ENCODE measurements around the gene KLC3. TPM values are rescaled to one million over a fixed set of nuclear protein-coding genes. Genes with fewer than 3 reads are reported as not detected.

Gene KLC3
- total and polyA plus RNA-seq, 2 of the 8 experiments (the other 6 are each of a cell fraction or from before 2014, with no cell fraction given), result 1.3 to 2.8 TPM

GRCh38 chr19:45368737-45369340 is 28.3 kb downstream of the KLC3 start:
- Histone ChIP-seq H3K4me2 (ENCODE audit: insufficient read depth in 1 of 2, low read depth in 2 of 2, low read length in 2 of 2) (peak overlapping the region; percentile 29 to 86), H2BK20ac (ENCODE audit: low read length) (no peak overlapping the region), H4K8ac (ENCODE audit: extremely low read depth, insufficient read depth, low read length) (no peak overlapping the region), H3K56ac (replicated peaks; ENCODE audit: insufficient read length, low read depth, low read length) (no peak overlapping the region), H3K27me3 (replicated peaks in 1 of 4; ENCODE audit: control insufficient read depth in 3 of 4, extremely low read depth in 1 of 4, insufficient read depth in 3 of 4, low read length in 3 of 4) (no peaks in the 10 kb centered on the region), H3K23ac (ENCODE audit: insufficient read length) (no peak overlapping the region), H4K5ac (ENCODE audit: insufficient read length, low read depth, low read length) (no peak overlapping the region), H3K36me3 (ENCODE audit: control insufficient read depth in 2 of 4, insufficient read depth in 4 of 4, low read length in 3 of 4) (peaks cover 3 to 34% (median 14%) of the 10 kb centered on the region in 4 experiments; a peak in 6 of 8 replicates), H3K18ac (ENCODE audit: extremely low read depth, low read length) (no peak overlapping the region), H3K23me2 (ENCODE audit: low read depth, low read length) (0 out of 2 replicates have a peak, but pooled peaks cover 2% of the 10 kb centered on the region), H3K27ac (ENCODE audit: low read depth, low read length) (no peak overlapping the region), H3K4me3 (ENCODE audit: extremely low read depth in 1 of 4, insufficient read depth in 2 of 4, low read depth in 3 of 4, low read length in 4 of 4) (peak overlapping the region in 2 of 4 experiments; percentile 2 to 93; a peak in 2 of 8 replicates), H3K79me1 (ENCODE audit: low read depth, low read length) (peaks cover 6% of the 10 kb centered on the region; the same call in 1 of the 2 replicates), H4K91ac (replicated peaks; ENCODE audit: insufficient read length, low read length) (no peak overlapping the region), H3K4ac (replicated peaks; ENCODE audit: insufficient read length, low read depth, low read length) (no peak overlapping the region), H2AFZ (ENCODE audit: low read length) (no peak overlapping the region), H3K14ac (ENCODE audit: insufficient read length) (no peak overlapping the region), H3K9me3 (ENCODE audit: insufficient read depth in 2 of 2, low read depth in 1 of 2, low read length in 1 of 2) (no peaks in the 10 kb centered on the region), H3K9ac (replicated peaks in 1 of 4; ENCODE audit: extremely low read depth in 1 of 4, low read depth in 3 of 4, low read length in 3 of 4) (0 out of 7 replicates have a peak overlapping the region, but pooled peaks of 1 of the 4 experiments have one; percentile 32), H3K79me2 (ENCODE audit: control insufficient read depth in 1 of 2, insufficient read depth in 2 of 2, low read length in 2 of 2) (peaks cover 0 to 14% of the 10 kb centered on the region in 2 experiments; a peak in 1 of 4 replicates), H2BK120ac (replicated peaks; ENCODE audit: low read depth, low read length) (no peak overlapping the region), H2BK15ac (ENCODE audit: low read length) (no peak overlapping the region), H3K4me1 (replicated peaks in 1 of 4; ENCODE audit: control insufficient read depth in 3 of 4, insufficient read depth in 4 of 4, low read length in 3 of 4) (peaks cover 0 to 3% (median 0%) of the 10 kb centered on the region in 4 experiments; a peak in 4 of 7 replicates), H2BK5ac (ENCODE audit: low read depth, low read length) (no peak overlapping the region), H2AK5ac (ENCODE audit: low read depth, low read length) (no peak overlapping the region), H4K20me1 (replicated peaks in 1 of 2; ENCODE audit: control insufficient read depth in 1 of 2, insufficient read depth in 2 of 2, low read length in 2 of 2) (peaks cover 5 to 13% of the 10 kb centered on the region in 2 experiments), H2BK12ac (ENCODE audit: low read depth, low read length) (no peak overlapping the region)
- no peak for FAIRE-seq
- DNase-seq (ENCODE audit: low read depth in 1 of 2, low spot score in 2 of 2), result no peak
- CTCF ChIA-PET (ENCODE audit: partially characterized antibody), result interaction anchor here (0.5 to 2.5 kb wide), 10 partner anchors 13 to 295 kb away, joined by 3 to 9 read pairs (median 4); partner anchors contain the start of gene PPP1R13L
- WGBS, 2 experiments (ENCODE audit: extremely low coverage in 1 of 2, insufficient coverage in 1 of 2, insufficient read length in 1 of 2, insufficient replicate concordance in 2 of 2, low coverage in 1 of 2, low lambda C conversion rate in 2 of 2, missing lambda C conversion rate in 1 of 2), result 89% methylated on average over 11 of the region's 11 CpGs; no CpG with 5 or more reads in 1 of the 2 experiments
- POLR2A ChIA-PET (ENCODE audit: partially characterized antibody), result interaction anchor here (0.7 to 5.8 kb wide), 7 partner anchors 8 to 80 kb away, joined by 3 to 36 read pairs (median 5); no protein-coding TSS in a partner anchor
- TF ChIP-seq CHD2 (IDR thresholded peaks at IDR 0.05; ENCODE audit: low read length) (no peak), CTCF (IDR thresholded peaks at IDR 0.05; ENCODE audit: control extremely low read depth in 1 of 3, insufficient read depth in 1 of 3, low read depth in 1 of 3, low read length in 3 of 3) (peak; percentile 23 to 37 (median 26); a peak in 3 of 4 replicates), RAD21 (IDR thresholded peaks at IDR 0.05 in 1 of 2, conservative IDR thresholded peaks at IDR 0.05 in 1 of 2; ENCODE audit: low read depth in 2 of 2, low read length in 2 of 2) (peak; percentile 16 to 35; a peak in 2 of 4 replicates)

Measured in H1 (cell line).